Sigmoid colon (tissue), 7 donors: ENCODE results near the gene TRIO. TPM values are rescaled to one million over a fixed set of nuclear protein-coding genes. Genes with fewer than 3 reads are reported as not detected.

Experiments used
- DNase-seq: peaks from one replicate; pipeline ENCODE4 v3.0.0-alpha.2; 2019
- H3K27ac ChIP-seq, 4 donors: fragments of 200-600 bp; sonication (generic); one replicate each; pipeline ENCODE4 v1.5.1; 2016 to 2019; ENCODE audit warnings: mild to moderate bottlenecking in 1 of 4
- H3K27me3 ChIP-seq, 3 donors: fragments of 200-600 bp; sonication (generic); one replicate each; pipeline ENCODE4 v1.5.1; 2019; ENCODE audit warnings: mild to moderate bottlenecking in 1 of 3
- H3K36me3 ChIP-seq, 4 donors: fragments of 200-600 bp; sonication (generic); one replicate each; pipeline ENCODE4 v1.5.1; 2016 to 2019
- H3K4me1 ChIP-seq, 4 donors: fragments of 200-600 bp; sonication (generic); one replicate each; pipeline ENCODE4 v1.5.1; 2017 to 2019
- H3K4me3 ChIP-seq, 4 donors: fragments of 200-600 bp; sonication (generic); one replicate each; pipeline ENCODE4 v1.5.1; 2017 to 2019; ENCODE audit warnings: mild to moderate bottlenecking in 2 of 4, moderate library complexity in 1 of 4
- H3K9me3 ChIP-seq, 4 donors: fragments of 200-600 bp in 3 of 4; sonication (generic) in 3 of 4; one replicate each; pipeline versions ENCODE4 v1.5.1 to v1.6.1; 2013 to 2019
- EP300 ChIP-seq, 4 donors: sonication (generic); formaldehyde crosslinking; IDR thresholded peaks; one replicate each; pipeline ENCODE4 v1.6.1; 2017; ENCODE audit warnings: antibody characterized with exemption in 4 of 4
- POLR2A ChIP-seq, 2 donors: fragments of 450-650 bp; IDR thresholded peaks; one replicate each; pipeline ENCODE4 v1.6.1; 2016; ENCODE audit warnings: antibody characterized with exemption in 2 of 2, mild to moderate bottlenecking in 2 of 2, moderate library complexity in 2 of 2
- POLR2AphosphoS5 ChIP-seq, 4 donors: sonication (generic); formaldehyde crosslinking; IDR thresholded peaks; one replicate each; pipeline ENCODE4 v1.6.1; 2017; ENCODE audit warnings: antibody characterized with exemption in 4 of 4
- WGBS, 2 donors: extraction: QIAGEN DNeasy Blood & Tissue Kit; methylation state at CpG; one replicate each; pipeline ENCODE4 v1.1.7; 2013; 5-methylcytosine and 5-hydroxymethylcytosine counted together
- intact Hi-C: fragments of 100-400 bp; cut with DNase I; formaldehyde crosslinking; loops from one replicate; pipeline ENCODE4 v1.15.1; 2023
- polyA plus RNA-seq, 3 donors: library from polyadenylated mRNA; stranded (reverse); fragments of 200-250 nt; gene quantifications; one replicate each; pipeline ENCODE4 v1.2.3, GENCODE V29; 2013
- total RNA-seq, 4 donors: library from RNA; depleted of rRNA; stranded (reverse); fragments of >200 nt; gene quantifications; one replicate each; pipeline ENCODE4 v1.1.0, GENCODE V29; 2016
- TF ChIP-seq, protein P1 (sequence below), 4 experiments: fragments of 450-650 bp in 3 of 4; fragments of 200-600 bp in 1 of 4; IDR thresholded peaks; one replicate each; pipeline ENCODE4 v1.5.1; 2016 to 2019; ENCODE audit warnings: antibody characterized with exemption in 4 of 4, mild to moderate bottlenecking in 3 of 4, moderate library complexity in 2 of 4
- donor health status: healthy with polysubstance abuse.
- donor health status: Bipolar disorder and iron deficiency.
- donor health status: healthy.

The TRIO gene
- total and polyA plus RNA-seq, 7 donors, result 34.8 to 300 (median 119) TPM

DNA sequence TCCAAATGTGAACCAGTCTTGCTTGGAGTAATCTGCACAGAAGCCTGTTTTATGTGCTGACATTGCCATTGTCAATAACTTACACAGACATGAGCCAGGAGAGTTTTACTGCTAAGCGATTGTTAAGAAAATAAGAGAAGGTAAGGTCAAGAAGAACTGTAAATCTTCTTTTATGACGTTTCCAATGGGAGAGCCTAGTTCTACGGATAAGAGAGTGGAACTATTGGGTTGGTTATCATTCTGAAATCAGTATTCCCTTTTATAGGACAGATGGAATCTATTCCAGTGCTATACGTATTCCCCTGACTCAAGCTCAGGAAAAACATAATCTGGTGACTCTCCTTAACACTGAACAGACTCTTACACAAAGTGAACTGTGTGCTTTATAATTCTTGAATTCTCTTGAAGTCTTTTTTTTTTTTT is 300.5 kb downstream of the TRIO start:
- Histone ChIP-seq H3K4me3 (peak overlapping the region in 1 of 4 donors; percentile 1), H3K27me3 (no peaks in the 10 kb centered on the region), H3K36me3 (no peaks in the 10 kb centered on the region), H3K9me3 (no peaks in the 10 kb centered on the region), H3K4me1 (peaks cover 0 to 91% (median 78%) of the 10 kb centered on the region in 4 donors), H3K27ac (peak overlapping the region in 2 of 4 donors; percentile 45 to 77)
- WGBS, 2 donors, result 20 to 65% methylated on average over 4 of the region's 4 CpGs
- TF ChIP-seq EP300 (IDR thresholded peaks at IDR 0.05), result no peak
- peak in 2 of 4 donors; percentile 12 to 18 for TF ChIP-seq POLR2AphosphoS5 (IDR thresholded peaks at IDR 0.05)
- TF ChIP-seq, protein P1, sequence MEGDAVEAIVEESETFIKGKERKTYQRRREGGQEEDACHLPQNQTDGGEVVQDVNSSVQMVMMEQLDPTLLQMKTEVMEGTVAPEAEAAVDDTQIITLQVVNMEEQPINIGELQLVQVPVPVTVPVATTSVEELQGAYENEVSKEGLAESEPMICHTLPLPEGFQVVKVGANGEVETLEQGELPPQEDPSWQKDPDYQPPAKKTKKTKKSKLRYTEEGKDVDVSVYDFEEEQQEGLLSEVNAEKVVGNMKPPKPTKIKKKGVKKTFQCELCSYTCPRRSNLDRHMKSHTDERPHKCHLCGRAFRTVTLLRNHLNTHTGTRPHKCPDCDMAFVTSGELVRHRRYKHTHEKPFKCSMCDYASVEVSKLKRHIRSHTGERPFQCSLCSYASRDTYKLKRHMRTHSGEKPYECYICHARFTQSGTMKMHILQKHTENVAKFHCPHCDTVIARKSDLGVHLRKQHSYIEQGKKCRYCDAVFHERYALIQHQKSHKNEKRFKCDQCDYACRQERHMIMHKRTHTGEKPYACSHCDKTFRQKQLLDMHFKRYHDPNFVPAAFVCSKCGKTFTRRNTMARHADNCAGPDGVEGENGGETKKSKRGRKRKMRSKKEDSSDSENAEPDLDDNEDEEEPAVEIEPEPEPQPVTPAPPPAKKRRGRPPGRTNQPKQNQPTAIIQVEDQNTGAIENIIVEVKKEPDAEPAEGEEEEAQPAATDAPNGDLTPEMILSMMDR (IDR thresholded peaks at IDR 0.05), result no peak
- TF ChIP-seq POLR2A (IDR thresholded peaks at IDR 0.05), result no peak
- DNase-seq, result no peak
- intact Hi-C loops, result no loop called here

DNA sequence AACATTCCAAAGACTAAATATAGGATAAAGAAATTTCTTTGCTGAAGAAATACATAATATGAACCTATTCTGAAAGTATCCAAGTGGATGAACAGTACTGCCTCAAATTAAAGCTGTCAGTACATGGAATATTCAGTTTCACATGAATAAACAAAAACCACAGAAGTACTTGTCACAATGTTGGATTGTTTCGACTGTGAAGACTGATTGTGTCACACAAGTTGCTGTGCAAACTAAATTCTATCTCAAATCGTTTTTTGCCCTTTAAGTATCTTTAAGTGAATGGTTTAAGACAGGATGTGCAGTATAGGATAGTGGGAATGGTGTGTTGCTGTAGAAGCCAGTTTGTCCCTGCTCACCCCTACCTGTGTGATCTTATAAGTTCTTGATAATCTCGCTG is 301.0 kb downstream of the TRIO start:
- no peak for TF ChIP-seq POLR2AphosphoS5 (IDR thresholded peaks at IDR 0.05)
- TF ChIP-seq, protein P1 (IDR thresholded peaks at IDR 0.05), result no peak
- no peak for TF ChIP-seq EP300 (IDR thresholded peaks at IDR 0.05)
- no peak for TF ChIP-seq POLR2A (IDR thresholded peaks at IDR 0.05)
- Histone ChIP-seq H3K4me1 (peaks cover 0 to 91% (median 78%) of the 10 kb centered on the region in 4 donors), H3K27me3 (no peaks in the 10 kb centered on the region), H3K9me3 (no peaks in the 10 kb centered on the region), H3K4me3 (no peak overlapping the region), H3K36me3 (no peaks in the 10 kb centered on the region), H3K27ac (peak overlapping the region in 2 of 4 donors; percentile 72 to 77)
- WGBS, 2 donors, result 42 to 72% methylated on average over 3 of the region's 3 CpGs
- no peak for DNase-seq
- intact Hi-C loops, result no loop called here

DNA sequence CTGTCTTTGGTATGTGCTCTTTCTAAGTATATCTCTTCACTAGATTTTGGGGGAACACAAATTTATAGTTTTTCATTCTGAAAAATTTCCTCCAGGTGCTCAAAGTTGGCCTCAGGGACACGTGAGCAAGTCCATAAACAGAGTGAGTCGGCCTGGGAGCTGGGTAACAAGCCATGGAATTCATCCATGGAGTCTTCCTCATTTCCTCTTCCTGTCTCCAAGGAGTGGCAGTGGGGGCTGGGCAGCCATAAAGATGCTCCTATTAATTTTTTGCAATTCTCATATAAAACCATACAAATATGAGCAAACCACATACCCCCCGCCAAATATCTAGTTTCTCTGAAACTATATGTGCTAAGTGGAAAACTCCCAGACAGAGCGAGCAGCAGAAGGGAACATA is 301.9 kb downstream of the TRIO start:
- peak overlapping the region; percentile 39 to 77 (median 72) for H3K27ac ChIP-seq
- H3K27me3 ChIP-seq, result no peaks in the 10 kb centered on the region
- H3K4me3 ChIP-seq, result no peak overlapping the region
- no peaks in the 10 kb centered on the region for H3K9me3 ChIP-seq
- no peaks in the 10 kb centered on the region for H3K36me3 ChIP-seq
- intact Hi-C loops, result no loop called here
- peaks cover 0 to 91% (median 78%) of the 10 kb centered on the region in 4 donors for H3K4me1 ChIP-seq
- no peak for TF ChIP-seq POLR2AphosphoS5 (IDR thresholded peaks at IDR 0.05)
- TF ChIP-seq POLR2A (IDR thresholded peaks at IDR 0.05), result no peak
- no peak for TF ChIP-seq EP300 (IDR thresholded peaks at IDR 0.05)
- TF ChIP-seq, protein P1 (IDR thresholded peaks at IDR 0.05), result no peak
- DNase-seq, result no peak
- WGBS, 2 donors, result 53 to 73% methylated on average over 4 of the region's 4 CpGs

DNA sequence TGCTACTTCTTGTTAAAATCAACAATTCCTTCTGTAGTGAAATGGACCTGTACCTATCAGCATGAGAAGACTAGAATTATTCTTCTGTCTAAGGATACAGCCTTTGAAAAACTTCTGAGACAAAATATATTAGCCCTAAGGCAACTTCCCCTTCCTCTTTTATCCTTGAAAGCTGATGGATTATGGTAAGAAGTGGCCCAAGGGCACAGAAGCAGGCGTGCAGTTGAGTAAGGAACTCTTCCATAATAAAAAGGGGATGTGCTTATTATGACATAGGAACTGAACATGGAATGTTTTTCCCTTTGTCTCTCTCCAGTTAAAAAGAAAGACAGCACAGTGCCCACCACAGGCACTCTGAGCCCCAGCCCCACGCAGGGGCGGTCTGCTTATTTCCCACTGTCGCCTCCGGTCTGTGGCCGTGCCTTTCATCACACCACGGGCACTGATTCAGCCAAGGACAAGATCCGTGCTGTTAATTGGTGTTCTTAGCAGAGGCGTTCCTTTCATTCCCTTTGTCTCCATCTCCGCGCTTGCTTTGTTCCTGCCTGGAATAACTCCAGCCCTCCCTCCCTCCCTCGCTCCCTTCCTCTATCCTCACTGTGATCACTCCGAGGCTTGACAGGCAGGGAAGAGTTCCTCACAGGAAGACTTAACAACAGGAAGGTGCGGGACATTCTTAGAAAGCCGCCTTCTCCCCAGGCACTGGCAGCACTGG is 302.6 kb downstream of the TRIO start:
- peak; percentile 77 for DNase-seq
- no peak for TF ChIP-seq EP300 (IDR thresholded peaks at IDR 0.05)
- TF ChIP-seq, protein P1 (IDR thresholded peaks at IDR 0.05), result no peak
- TF ChIP-seq POLR2AphosphoS5 (IDR thresholded peaks at IDR 0.05), result peak in 2 of 4 donors; percentile 22 to 36
- Histone ChIP-seq H3K4me3 (peak overlapping the region in 2 of 4 donors; percentile 7 to 17), H3K36me3 (no peaks in the 10 kb centered on the region), H3K9me3 (no peaks in the 10 kb centered on the region), H3K27ac (peak overlapping the region; percentile 39 to 77 (median 72)), H3K4me1 (peaks cover 0 to 91% (median 75%) of the 10 kb centered on the region in 4 donors), H3K27me3 (no peaks in the 10 kb centered on the region)
- intact Hi-C loops, result no loop called here
- 84 to 91% methylated on average over 15 of the region's 15 CpGs for WGBS, 2 donors
